Ishikawa (cell line): Measurements from ENCODE around the gene BTBD16.

Source experiments
- CEBPB ChIP-seq: IDR thresholded peaks from 2 replicates; pipeline ENCODE4 v1.6.1; 2012
- CREB1 ChIP-seq: IDR thresholded peaks from 2 replicates; pipeline ENCODE4 v1.6.1; 2012; ENCODE audit warnings: low read depth
- EGR1 ChIP-seq: IDR thresholded peaks from 2 replicates; pipeline ENCODE4 v1.6.1; 2012
- EP300 ChIP-seq: IDR thresholded peaks from 2 replicates; pipeline ENCODE4 v1.6.1; 2012; ENCODE audit warnings: borderline replicate concordance
- FOXM1 ChIP-seq: IDR thresholded peaks from 2 replicates; pipeline ENCODE4 v1.6.1; 2012; ENCODE audit warnings: low read depth, borderline replicate concordance
- MAX ChIP-seq: IDR thresholded peaks from 2 replicates; pipeline ENCODE4 v1.6.1; 2012
- NFIC ChIP-seq: IDR thresholded peaks from 2 replicates; pipeline ENCODE4 v1.6.1; 2012
- RAD21 ChIP-seq: IDR thresholded peaks from 2 replicates; pipeline ENCODE4 v1.6.1; 2012; ENCODE audit warnings: low read depth
- REST ChIP-seq: IDR thresholded peaks from 2 replicates; pipeline ENCODE4 v1.6.1; 2012; ENCODE audit warnings: low read depth, mild to moderate bottlenecking
- TAF1 ChIP-seq: IDR thresholded peaks from 2 replicates; pipeline ENCODE4 v1.6.1; 2012; ENCODE audit warnings: low read depth, mild to moderate bottlenecking
- TCF12 ChIP-seq: IDR thresholded peaks from 2 replicates; pipeline ENCODE4 v1.6.1; 2012; ENCODE audit warnings: low read depth
- TEAD4 ChIP-seq: IDR thresholded peaks from 2 replicates; pipeline ENCODE4 v1.6.1; 2012
- USF1 ChIP-seq: IDR thresholded peaks from 2 replicates; pipeline ENCODE4 v1.6.1; 2012
- YY1 ChIP-seq: IDR thresholded peaks from 2 replicates; pipeline ENCODE4 v1.6.1; 2012; ENCODE audit warnings: low read depth
- ZBTB7A ChIP-seq: IDR thresholded peaks from 2 replicates; pipeline ENCODE4 v1.6.1; 2012; ENCODE audit warnings: low read depth

BTBD16 gene

GRCh38 chr10:122349758-122350369 is 78.8 kb downstream of the BTBD16 start:
- no peak for TF ChIP-seq TAF1
- TF ChIP-seq MAX: no peak
- no peak for TF ChIP-seq TEAD4
- TF ChIP-seq FOXM1: no peak
- no peak for TF ChIP-seq ZBTB7A
- no peak for TF ChIP-seq NFIC
- TF ChIP-seq RAD21: no peak
- no peak for TF ChIP-seq USF1
- TF ChIP-seq CREB1: no peak
- no peak for TF ChIP-seq REST

- TF ChIP-seq TCF12: no peak
- no peak for TF ChIP-seq TEAD4
- no peak for TF ChIP-seq CREB1
Measured at GRCh38 chr10:122350893-122351292, 79.8 kb downstream of the BTBD16 start.

- TF ChIP-seq EP300: no peak
- no peak for TF ChIP-seq USF1
- TF ChIP-seq TAF1: no peak
- no peak for TF ChIP-seq FOXM1
- TF ChIP-seq REST: no peak
- no peak for TF ChIP-seq RAD21
- TF ChIP-seq NFIC: no peak
- TF ChIP-seq MAX: no peak
- TF ChIP-seq CEBPB: no peak
- TF ChIP-seq TCF12: no peak
- TF ChIP-seq TEAD4: no peak
- no peak for TF ChIP-seq EGR1
- no peak for TF ChIP-seq ZBTB7A
- no peak for TF ChIP-seq YY1
- TF ChIP-seq CREB1: no peak
Measured at GRCh38 chr10:122352817-122353525, 81.9 kb downstream of the BTBD16 start.

- no peak for TF ChIP-seq REST
- TF ChIP-seq TEAD4: no peak
- no peak for TF ChIP-seq CREB1
- TF ChIP-seq ZBTB7A: no peak
- no peak for TF ChIP-seq MAX
- TF ChIP-seq RAD21: no peak
- TF ChIP-seq FOXM1: no peak
- no peak for TF ChIP-seq NFIC
- TF ChIP-seq EP300: no peak
- TF ChIP-seq CEBPB: no peak
Measured at GRCh38 chr10:122354383-122354782, 83.3 kb downstream of the BTBD16 start.

- no peak for TF ChIP-seq USF1
- no peak for TF ChIP-seq NFIC
- TF ChIP-seq TAF1: no peak
- no peak for TF ChIP-seq TCF12
- TF ChIP-seq EGR1: no peak
- no peak for TF ChIP-seq CREB1
- no peak for TF ChIP-seq MAX
- no peak for TF ChIP-seq ZBTB7A
- no peak for TF ChIP-seq EP300
- TF ChIP-seq REST: no peak
- TF ChIP-seq TEAD4: no peak
- no peak for TF ChIP-seq RAD21
- no peak for TF ChIP-seq CEBPB
- TF ChIP-seq YY1: no peak
- no peak for TF ChIP-seq FOXM1
Measured at GRCh38 chr10:122357685-122358084, 86.6 kb downstream of the BTBD16 start.
